NCI-H2196 (cell line): Measurements from ENCODE around the gene PARVG.

ENCODE experiments used
- DNase-seq: peaks from one replicate; lab custom pipeline; 2025; ENCODE audit not compliant: unreplicated experiment; lab: John Stamatoyannopoulos, UW

PARVG gene

DNA sequence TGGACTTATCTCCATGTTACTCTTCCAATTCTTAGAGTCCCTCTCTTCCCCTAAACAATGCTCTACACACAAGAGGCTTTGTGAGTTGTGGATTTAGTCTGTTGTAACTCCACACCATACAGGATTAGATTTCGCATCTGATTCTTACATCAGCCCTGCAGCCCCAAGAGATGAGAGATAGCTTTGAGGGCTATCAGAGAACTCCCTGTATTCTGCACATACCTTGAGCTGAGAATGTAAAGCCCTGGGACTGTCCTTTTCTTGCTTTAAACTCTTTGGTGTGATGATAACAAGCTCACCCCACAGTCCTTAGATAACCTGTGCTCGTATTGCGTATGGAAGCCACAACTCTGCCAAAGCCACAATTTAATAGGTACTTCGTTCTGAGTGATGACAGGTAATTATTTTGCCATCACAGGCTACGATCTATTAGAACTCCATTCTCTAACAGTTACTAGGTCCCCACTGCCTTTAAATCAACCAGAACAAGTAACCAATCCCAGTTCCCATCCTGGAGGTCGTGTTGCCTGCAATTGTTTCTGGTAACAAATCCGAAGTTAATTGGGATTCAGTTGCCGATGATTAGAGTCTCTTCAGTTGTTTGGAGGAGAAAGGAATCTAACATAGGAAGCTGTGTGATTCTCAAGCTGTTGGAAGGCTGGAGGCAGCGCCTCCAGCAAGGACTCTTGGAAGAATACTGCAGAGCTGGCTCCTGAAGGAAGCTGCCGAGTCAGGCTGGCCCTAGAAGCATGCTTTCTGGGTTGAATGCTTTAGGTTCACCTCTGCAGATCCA lies 1.3 kb upstream of the PARVG start:
- no peak for DNase-seq

DNA sequence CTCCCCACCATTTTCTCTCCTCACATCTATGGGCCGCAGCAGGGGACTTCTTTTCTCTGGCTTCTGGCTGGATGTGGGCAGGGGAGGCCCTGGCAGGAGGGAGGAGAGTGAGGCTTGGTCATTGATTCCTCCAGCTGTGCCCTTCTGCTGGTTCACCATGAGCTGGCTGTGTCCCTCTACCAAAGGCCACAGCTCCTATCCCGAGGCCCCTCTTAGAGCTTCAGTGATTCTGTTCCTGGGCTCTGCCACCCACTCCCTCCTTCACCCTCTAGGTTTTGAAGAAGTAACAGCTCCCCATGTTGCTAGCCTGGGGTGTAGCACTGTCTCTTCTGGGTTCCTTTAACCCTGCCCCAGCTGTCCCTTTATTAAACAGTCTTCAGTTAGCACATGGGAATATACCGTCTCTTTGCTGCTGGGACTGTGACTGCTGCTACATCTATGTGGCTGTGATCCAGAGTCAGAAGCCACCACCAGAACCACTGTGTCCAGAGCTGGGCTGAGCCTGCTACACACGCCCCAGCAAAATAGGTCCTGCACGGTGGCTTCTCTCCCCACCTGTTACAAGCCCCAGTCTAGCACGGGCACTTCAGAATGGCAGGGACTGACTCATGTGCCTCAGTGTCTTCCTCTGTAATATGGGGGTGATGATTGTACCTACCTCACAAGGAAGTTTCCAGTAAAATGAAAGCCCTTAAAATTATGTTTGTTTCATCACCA lies 578 bp upstream of the PARVG start:
- no peak for DNase-seq

DNA sequence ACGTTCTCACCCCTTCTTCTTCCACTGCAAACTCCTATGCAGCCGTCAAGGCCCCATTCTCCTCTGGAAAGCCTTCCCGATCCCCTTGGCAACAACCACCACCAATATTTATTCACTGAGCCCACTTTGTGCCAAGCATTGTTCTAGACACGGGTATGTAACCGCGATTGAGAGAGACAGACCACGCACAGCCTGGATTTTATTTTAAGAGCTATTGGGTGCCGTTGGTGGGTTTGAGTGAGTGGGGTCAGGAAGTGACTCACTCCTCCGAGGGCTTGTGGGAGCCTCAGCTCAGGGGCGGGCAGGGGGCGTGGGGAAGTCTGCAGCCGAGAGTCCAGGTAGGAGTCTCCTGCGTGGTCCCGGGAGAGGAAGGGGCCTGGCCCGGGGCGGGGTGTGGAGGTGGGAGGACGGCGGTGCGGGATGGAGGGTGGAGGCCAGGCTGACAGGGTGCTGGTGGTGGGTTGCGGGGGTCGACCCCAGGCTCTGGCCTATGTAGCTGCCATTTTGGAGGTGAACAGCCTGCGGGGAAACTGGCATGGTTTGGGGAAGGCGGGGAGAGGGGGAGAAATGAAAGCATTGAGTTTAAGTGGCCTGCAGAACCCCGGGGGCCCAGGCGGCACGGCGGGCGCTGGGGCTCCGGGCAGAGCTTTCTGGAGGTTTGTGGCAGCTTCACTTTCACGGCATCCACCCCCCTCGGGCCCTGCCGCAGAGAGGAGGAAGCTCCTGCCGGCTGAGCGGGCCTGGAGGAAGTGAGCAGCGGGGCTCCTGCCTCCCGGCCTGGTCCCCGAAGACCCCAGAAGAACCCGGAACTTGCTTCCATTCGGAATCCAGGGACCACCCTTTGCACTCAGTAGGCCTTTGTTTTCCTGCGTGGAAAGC lies 547 bp downstream of the PARVG start:
- DNase-seq, result no peak

DNA sequence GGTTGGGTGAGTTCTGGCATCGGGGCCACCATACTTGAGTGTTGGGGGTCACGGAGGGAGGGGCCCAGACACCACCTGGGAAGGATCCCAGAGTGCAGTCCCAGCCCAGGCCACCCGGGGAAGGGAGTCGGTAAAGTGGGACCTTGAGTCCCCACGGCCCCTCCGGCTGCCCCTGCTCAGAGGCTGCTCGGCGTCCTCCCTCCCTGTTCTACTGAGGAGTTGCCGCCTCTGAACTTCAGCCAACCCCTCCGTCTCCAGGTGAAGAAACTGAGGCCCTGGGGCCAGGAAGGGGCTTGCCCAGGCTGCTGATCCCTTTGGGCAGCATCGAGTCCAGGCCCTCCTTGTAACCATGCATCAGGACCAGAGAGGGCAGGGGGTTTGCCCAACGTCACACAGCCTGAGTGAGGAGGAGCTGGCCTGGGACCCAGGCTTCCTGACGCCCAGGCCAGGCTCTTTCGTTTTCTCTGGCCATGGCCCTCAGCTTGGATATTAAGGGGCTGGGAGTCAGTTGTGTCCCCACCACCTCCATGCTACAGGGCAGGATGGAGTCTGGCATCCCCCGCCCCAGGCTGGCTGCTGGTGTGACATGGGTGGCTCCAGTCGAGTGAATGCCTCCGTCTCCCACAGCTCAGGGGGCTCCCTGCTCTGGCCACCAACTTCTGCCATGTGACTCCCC lies 1.3 kb downstream of the PARVG start:
- DNase-seq, result no peak

DNA sequence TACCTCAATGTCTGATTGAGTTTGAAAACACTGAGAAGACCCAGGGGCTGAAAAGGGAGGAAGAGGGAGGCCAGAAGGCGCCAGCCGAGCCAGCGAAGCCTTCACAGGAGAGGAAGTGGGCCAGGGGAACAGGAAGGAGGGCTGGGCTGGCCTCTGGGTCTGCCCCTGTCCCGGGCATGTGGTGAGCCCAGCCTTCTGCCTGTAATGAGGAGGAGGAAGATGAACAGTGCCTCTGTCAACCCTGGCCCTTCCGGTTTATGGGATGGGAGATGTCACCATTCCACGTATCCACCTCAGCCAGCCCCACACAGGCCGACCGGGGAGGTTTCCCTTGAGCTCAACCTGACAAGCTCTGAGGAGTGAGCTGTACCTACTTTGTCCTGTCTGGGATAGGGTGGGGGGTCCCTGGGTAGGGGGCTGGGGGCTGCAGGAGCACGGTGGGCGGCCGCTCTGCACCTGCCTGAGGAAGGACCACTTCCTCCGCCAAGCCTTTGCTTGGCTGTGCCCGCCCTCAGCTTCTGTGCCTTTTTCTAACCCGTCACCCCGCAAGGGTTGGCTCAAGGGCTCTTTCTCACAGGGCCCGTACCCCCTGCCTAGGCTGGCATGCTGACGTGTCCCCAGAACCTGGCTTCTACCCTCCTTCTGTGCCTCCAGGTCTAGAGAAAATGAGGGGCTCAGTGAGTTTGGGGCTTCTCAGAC lies 2.0 kb downstream of the PARVG start:
- DNase-seq, result no peak

DNA sequence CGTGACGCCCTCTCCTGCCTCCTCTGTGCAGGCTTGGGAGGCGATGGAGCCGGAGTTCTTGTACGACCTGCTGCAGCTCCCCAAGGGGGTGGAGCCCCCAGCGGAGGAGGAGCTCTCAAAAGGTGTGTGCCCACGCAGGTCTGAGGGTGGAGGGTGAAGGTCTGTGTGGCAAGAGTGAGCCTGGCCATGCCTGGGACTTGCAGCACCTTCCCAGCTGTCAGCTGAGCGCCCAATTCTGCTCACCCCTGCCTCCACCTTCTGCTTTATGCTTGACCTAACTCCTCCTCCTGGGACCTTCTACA lies 2.5 kb downstream of the PARVG start:
- DNase-seq, result no peak

DNA sequence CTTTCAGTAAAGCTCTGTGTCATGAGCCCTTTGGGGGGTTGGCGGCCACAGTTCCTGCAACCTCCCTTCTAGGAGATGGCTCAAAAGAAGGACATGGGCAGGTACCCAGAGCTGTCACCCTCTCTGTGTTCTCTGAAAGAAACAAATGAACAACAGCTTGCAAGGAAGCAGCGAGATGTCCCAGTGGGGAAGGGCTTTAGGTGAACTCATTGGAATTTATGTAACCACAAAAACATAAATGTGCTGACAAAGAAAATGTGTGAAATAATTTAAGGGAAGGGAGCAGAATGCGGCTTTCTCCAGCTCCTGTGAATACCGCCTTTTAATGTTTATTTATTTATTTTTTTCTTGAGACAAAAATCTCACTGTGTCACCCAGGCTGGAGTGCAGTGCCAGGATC lies 3.3 kb downstream of the PARVG start:
- DNase-seq, result no peak

DNA sequence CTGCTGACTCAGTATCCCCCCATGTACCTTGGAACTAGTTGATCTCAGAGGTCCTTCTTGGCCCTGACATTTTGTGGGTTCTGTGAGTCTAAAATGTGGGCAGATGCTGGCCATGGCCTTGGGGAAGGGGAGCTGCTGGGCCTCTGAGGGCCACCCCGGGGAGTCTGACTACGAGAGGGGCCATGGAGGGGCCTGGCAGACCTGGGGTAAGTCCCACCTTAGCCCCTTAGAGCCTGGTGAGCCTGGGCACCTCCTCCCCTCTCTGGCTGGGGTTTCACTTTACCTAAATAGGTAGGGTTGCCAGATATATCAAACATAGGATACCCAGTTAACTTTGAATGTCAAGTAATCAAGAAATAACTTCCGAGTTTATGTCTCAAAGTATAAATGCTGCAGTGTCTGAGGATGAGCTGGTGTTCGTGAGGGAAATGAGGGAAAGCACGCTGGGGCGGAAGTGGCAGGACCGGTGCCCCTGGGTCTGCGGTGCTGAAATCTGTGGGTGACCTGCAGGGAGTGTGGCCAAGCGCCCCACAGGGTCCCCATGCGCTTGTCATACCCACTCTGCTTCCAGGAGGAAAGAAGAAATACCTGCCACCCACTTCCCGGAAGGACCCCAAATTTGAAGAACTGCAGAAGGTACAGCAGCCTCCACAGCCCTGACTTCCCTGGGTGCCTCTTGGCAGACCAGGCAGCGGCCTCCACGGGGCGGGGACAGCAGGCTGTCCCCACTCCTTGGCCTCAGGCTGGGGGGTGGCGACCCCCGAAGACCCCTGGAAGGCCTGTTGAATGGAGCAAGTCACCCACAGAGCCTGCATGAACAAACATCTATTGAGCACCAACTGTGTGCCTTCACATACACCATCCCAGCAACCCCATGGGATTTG lies 4.8 kb downstream of the PARVG start:
- DNase-seq, result no peak

DNA sequence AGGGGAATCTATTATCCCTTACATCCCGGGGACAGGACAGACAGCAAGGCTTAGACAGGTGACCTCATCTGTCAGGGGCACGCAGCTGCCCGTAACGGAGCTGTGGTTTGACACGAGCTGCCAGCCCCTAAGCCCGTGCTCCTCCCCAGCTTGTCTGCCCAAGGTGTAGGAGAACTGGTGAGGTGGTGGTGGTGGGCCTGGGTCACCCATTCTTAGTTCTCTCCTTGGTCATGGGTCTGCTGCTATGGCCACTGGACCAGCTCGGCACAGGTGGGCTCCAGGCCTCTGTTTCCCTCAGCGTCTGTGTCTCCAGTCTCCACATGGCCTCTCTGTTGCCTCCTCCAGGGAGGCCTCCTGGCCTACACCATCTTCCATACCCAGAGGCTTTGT lies 5.4 kb downstream of the PARVG start:
- DNase-seq, result no peak

DNA sequence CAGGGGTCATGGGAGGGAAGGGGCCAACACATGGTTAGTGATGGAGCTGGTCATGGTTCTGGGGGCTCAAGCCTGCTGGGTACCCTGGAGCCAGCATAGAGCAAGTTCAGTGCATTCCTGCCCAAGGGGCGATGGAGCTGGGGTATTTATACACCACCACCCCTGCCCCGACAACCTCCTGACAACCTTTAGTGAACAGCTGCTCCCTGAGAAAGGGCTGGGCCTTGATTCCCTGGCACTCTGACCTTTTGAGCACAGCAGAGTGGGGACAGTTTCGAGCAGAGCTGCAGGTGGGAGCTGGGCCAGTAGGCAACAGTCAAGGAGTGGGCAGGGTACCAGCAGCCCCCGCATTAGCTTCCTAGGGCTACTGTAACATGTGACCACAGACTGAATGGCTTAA lies 6.0 kb downstream of the PARVG start:
- no peak for DNase-seq

DNA sequence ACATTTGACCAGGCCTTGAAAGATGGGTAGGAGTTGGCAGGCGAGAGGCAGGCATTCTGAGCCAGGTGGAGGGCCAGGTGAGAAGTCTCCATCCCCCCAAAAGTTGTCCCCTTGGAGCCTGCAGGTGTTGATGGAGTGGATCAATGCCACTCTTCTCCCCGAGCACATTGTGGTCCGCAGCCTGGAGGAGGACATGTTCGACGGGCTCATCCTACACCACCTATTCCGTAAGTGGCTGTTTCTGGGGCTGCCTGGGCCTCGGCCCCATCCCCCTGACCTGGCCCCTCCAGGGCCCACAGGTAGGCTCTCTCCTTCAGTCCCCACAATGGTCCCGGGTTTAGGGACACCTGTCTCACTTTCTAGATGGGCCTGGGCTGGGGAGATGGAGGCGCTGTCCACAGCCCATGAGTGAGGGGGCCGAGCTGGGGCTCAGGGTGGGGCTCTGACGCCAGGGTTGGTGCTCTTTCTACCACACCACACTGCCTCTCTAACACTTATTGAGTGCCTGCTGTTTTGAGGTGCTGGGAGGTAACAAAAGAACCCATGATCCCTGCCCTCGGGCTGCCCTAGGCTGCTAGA lies 7.0 kb downstream of the PARVG start:
- no peak for DNase-seq

DNA sequence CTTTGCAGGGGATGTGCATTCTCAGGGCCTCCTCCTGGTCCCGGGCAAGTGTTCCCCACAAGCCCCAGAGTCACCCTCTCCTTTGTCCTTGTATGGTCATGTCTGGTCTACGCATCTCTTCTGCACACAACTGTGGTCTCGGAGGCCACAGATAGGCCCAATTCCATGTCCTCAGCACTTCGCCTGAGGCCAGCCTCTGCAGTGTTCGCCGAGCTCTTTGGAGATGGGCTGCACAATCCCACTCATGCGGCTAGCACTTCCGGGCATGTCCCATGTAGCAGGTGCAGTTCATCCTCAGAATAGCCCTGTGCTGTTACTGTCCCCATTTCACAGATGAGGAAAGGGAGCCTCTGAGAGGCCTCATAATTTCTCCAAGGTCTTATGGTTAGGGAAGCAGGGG lies 7.6 kb downstream of the PARVG start:
- DNase-seq, result no peak

DNA sequence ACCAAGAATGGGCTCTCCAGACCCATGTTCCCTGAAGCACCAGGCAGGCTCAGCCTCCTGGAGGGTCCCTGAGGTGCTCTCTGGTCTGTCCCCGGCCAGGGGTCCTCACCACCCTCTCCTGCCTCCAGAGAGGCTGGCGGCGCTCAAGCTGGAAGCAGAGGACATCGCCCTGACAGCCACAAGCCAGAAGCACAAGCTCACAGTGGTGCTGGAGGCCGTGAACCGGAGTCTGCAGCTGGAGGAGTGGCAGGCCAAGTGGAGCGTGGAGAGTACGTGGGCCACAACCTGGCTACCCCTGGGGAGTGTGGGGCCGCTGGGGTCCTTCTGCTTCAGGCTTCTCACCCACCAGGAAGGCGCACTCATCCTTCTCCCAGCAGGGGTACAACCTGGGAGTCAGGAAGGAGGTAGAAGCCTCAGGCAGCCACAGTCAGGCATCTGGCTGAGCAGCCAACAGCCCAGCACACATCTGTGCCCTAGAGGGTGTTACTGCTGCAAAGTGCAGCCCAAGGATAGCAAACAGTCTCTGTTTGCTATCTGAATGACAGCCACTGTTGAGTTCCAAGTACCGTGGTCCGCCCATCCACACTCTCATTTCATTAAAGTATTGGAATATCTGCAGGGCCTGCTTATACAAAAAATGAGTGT lies 8.4 kb downstream of the PARVG start:
- no peak for DNase-seq

DNA sequence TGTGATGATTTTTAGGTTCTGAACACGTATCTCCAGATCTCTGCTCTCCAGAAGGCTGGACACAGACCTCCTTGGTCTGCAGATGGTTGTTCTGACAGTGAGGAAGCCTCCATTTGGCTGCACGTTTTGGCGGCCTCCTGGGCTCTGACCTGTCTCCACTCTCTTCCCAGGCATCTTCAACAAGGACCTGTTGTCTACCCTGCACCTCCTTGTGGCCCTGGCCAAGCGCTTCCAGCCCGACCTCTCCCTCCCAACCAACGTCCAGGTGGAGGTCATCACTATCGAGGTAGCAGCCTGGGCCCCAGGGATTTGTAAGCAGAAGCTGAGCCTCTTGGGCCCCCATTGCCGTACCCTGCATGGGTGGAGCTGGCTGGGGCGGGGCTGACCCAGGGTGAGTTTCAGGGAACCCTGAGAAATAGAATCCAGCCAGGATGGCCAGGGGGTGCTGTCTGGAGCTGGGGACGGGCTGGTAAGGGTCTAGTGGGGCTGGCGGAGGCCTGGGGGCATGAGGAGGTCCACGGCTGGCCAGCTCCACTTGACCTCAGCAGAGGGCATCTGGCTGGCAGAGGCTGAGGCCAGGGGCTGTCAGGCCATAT lies 9.8 kb downstream of the PARVG start:
- no peak for DNase-seq

DNA sequence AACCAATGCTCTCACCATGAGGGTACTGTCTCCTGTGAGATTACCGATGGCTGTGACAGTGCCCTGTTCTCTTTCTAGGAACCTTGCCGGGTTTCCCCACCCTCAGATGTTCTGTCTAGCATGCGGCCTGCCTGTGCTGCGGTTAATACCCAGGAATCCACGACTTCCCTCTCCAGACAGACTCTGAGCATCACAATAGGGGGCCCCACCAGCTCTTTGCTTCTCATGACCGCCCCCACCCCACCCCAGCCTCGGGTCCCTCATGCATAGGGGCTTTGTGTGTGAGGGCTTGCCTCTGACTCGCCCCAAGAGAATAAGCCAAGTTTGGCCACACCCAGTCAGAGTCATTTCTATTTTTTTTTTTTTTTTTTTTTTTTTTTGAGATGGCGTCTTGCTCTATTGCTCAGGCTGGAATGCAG lies 10.3 kb downstream of the PARVG start:
- DNase-seq, result no peak

DNA sequence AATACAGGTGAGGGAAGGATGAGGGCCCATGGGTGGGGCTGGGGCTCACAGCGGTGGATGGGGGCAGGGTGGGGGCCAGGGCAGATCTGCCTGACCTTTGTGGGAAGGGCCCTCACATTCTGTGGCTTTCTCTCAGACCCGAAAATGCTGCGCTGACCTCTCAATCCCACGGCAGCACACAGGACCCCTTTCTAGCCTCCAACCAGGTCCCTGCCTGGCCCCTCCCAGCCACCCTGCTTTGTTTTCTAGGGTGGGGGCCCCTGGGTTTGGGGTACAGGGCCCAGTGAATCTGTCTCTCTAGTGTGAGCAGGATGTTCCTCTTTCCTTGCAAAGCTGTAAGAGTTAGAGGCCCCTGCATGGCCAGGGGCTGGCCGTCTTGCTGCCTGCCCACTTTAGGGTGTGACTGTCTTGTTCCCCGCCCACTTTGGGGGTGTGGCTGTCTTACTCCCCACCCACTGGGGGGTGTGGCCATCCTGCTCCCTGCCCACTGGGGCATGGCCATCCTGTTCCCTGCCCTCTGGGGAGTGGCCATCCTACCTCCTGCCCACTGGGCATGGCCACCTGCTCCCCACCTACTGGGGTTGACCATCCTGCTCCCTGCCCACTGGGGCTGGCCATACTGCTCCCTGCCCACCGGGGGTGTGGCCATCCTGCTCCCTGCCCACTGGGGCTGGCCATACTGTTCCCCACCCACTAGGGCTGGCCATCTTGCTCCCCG lies 11.5 kb downstream of the PARVG start:
- peak; percentile 19 for DNase-seq

DNA sequence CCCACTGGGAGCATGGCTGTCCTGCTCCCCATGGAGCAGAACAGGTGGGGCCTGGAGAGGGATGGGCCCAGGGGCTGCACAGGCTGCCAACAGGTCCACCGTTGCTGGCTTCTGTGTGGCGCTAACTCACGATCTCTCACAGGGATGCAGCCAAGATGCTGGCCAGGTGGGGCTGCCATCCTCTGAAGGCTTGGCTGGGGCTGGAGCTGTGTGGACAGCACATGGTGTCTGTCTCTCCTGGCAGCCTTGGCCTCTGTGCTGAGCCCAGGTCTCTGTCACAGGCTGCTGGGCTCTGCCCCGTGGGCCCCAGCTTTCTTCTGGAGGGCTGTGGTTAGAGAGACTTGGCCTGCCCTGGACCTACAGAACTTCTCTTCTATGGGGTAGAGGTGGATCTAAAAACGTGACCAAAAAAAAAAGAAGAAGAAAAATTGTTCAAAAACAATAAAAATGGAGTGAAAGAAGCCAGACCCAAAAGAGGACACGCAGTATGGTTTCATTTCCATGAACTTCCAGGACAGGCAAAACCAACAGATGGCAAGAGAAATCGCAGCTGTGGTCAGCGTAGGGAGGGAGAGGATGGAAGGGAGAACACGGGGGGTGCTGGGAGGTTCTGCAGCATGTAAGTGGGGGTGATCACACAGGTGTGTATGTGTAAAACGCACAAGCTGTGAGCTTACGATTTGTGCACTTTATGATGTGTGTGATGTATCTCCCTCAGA lies 12.2 kb downstream of the PARVG start:
- DNase-seq, result no peak
